Hepatocyte (in vitro differentiated cells): ENCODE data around the gene LHX5.

Experiments used
- EZH2 ChIP-seq: fragments of 200-600 bp; sonication (generic); IDR thresholded peaks from 2 replicates; pipeline ENCODE4 v1.6.1; 2016; ENCODE audit warnings: antibody characterized with exemption, mild to moderate bottlenecking, borderline replicate concordance
- EZH2phosphoT487 ChIP-seq: fragments of 200-600 bp; sonication (generic); IDR thresholded peaks from one replicate; pipeline ENCODE4 v1.6.1; 2018; ENCODE audit warnings: antibody characterized with exemption, mild to moderate bottlenecking, low read depth, moderate library complexity; ENCODE audit not compliant: unreplicated experiment, severe bottlenecking
- TF ChIP-seq, protein P1 (sequence below): fragments of 200-600 bp; sonication (generic); IDR thresholded peaks from 2 replicates; pipeline ENCODE4 v1.5.1; 2016; ENCODE audit warnings: antibody characterized with exemption, mild to moderate bottlenecking; ENCODE audit not compliant: poor library complexity

- TF ChIP-seq, protein P1, sequence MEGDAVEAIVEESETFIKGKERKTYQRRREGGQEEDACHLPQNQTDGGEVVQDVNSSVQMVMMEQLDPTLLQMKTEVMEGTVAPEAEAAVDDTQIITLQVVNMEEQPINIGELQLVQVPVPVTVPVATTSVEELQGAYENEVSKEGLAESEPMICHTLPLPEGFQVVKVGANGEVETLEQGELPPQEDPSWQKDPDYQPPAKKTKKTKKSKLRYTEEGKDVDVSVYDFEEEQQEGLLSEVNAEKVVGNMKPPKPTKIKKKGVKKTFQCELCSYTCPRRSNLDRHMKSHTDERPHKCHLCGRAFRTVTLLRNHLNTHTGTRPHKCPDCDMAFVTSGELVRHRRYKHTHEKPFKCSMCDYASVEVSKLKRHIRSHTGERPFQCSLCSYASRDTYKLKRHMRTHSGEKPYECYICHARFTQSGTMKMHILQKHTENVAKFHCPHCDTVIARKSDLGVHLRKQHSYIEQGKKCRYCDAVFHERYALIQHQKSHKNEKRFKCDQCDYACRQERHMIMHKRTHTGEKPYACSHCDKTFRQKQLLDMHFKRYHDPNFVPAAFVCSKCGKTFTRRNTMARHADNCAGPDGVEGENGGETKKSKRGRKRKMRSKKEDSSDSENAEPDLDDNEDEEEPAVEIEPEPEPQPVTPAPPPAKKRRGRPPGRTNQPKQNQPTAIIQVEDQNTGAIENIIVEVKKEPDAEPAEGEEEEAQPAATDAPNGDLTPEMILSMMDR: no peak
- TF ChIP-seq EZH2: no peak
- TF ChIP-seq EZH2phosphoT487: no peak
These were observed 43.8 kb downstream of the LHX5 start for GRCh38 chr12:113427882-113428281.
